Ectodermal cell (in vitro differentiated cells): ENCODE results near the gene KCNK10.

Source experiments
- H3K27ac ChIP-seq: 2 replicates; pipeline ENCODE4 v1.7.0; 2013; ENCODE audit warnings: mild to moderate bottlenecking, low read depth, low read length; ENCODE audit not compliant: insufficient read depth, poor library complexity, severe bottlenecking
- H3K27me3 ChIP-seq: 2 replicates; pipeline ENCODE4 v1.7.0; 2013; ENCODE audit warnings: mild to moderate bottlenecking, low read length; ENCODE audit not compliant: insufficient read depth, control insufficient read depth, poor library complexity, severe bottlenecking
- H3K36me3 ChIP-seq: one replicate; pipeline ENCODE4 v1.7.0; 2013; ENCODE audit warnings: low read length; ENCODE audit not compliant: control insufficient read depth, insufficient read depth
- H3K4me1 ChIP-seq: one replicate; pipeline ENCODE4 v1.7.0; 2013; ENCODE audit warnings: low read length; ENCODE audit not compliant: control insufficient read depth, insufficient read depth
- H3K4me3 ChIP-seq: 2 replicates; pipeline ENCODE4 v1.7.0; 2013; ENCODE audit warnings: low read depth, low read length, control low read depth; ENCODE audit not compliant: insufficient read depth
- H3K9me3 ChIP-seq: 2 replicates; pipeline ENCODE4 v1.7.0; 2013; ENCODE audit warnings: mild to moderate bottlenecking, low read length, moderate library complexity; ENCODE audit not compliant: control insufficient read depth
- WGBS, 2 experiments: methylation state at CpG; one replicate each; pipeline ENCODE4 v1.1.7; 2013; ENCODE audit warnings: missing lambda C conversion rate in 2 of 2; 5-methylcytosine and 5-hydroxymethylcytosine counted together

Gene KCNK10

DNA sequence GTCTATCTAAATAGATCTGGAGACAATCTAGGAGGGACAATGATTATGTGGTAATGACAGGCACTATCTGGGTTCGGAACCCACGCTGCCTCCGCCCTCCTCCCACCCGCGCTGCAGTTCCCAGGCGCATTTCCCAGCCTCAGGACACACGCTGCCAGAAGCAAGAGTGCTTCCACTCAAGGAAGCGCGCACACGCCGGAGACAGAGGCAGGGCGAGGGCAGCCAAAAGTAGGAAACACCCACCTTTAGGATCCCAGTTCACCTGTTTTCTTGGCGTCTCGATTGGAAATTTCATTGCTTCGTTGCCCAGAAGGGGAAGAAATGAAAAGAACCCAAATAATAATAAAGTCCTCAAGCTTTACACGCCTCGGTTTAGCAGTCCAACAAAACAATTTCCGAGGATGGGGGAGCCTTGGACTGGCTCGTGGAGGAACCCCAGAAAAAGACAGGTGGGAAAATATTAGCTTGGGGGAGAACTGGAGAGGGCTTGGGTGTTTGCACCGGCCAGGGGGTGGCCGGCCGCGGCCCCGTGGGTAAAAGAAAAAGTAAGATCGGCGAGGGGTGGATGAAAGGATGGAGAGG, 474 bp downstream of the KCNK10 start:
- H3K9me3 ChIP-seq = no peaks in the 10 kb centered on the region
- peaks cover 61% of the 10 kb centered on the region for H3K27me3 ChIP-seq
- H3K36me3 ChIP-seq = no peaks in the 10 kb centered on the region
- WGBS, 2 experiments = 5 to 7% methylated on average over 26 of the region's 26 CpGs
- peaks cover 35% of the 10 kb centered on the region for H3K4me1 ChIP-seq
- H3K4me3 ChIP-seq = peak overlapping the region; percentile 74
- no peak overlapping the region for H3K27ac ChIP-seq

DNA sequence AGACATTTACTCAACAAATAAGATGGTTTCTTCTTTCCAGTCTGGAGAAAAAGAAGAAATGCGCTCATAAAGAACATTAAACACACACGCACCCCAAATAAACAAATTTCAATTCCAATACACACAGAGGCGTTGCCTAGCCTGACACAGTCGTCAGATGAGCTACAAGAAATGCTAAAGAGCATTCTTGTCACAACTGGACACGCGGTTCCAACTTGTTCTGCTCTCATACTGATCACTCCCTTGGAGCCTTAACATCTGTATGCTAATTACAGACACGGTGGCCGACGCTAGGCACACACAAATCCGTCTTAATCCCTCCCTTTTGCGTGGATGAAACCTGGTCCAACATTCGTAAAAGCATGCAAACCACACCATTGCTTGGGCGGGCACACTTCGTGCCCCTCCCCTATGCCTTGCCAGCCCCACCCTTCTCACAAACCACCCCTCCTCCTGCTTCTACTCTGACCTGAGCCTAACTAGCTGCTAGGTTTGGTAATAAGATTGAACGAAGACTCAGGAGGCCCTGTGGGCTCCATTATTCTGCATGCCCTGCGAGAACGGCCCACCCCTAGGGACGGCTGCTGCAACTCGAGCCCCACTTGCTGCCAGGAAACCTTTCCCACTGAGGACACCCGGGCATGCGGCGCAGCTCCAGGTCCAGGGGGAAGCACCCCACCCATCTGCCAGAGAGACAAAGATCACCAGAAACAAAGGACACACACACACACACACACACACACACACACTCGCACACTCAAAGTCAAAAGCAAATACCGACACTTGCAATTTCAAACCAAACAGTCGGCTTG, 1.2 kb downstream of the KCNK10 start:
- H3K4me3 ChIP-seq = peak overlapping the region; percentile 74
- 31 to 32% methylated on average over 25 of the region's 25 CpGs for WGBS, 2 experiments
- peaks cover 35% of the 10 kb centered on the region for H3K4me1 ChIP-seq
- H3K9me3 ChIP-seq = no peaks in the 10 kb centered on the region
- H3K27ac ChIP-seq = no peak overlapping the region
- no peaks in the 10 kb centered on the region for H3K36me3 ChIP-seq
- peaks cover 54% of the 10 kb centered on the region for H3K27me3 ChIP-seq

DNA sequence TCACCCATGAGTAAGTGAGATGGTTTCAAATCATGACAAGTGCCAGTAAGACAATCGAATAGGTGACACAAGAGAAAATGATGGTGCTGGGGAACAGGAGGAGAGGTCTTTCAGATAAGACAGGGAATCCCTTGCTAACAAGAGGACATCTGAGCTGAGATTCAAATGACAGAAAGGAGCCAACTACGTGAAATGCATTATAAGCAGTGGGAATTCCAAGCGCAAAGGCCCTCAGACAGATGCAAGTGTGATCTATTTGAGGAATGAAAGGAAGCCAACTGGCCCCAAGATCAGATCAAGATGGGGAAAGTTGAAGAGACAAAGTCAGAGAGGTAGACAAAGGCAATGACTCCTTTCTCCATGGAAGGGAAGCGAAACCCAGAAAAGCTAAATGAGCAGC, 4.7 kb downstream of the KCNK10 start:
- H3K4me1 ChIP-seq = peaks cover 24% of the 10 kb centered on the region
- H3K36me3 ChIP-seq = peaks cover 15% of the 10 kb centered on the region
- H3K9me3 ChIP-seq = no peaks in the 10 kb centered on the region
- H3K4me3 ChIP-seq = no peak overlapping the region
- WGBS, 2 experiments = 90 to 92% methylated on average over 4 of the region's 4 CpGs
- no peak overlapping the region for H3K27ac ChIP-seq
- peaks cover 21% of the 10 kb centered on the region for H3K27me3 ChIP-seq

DNA sequence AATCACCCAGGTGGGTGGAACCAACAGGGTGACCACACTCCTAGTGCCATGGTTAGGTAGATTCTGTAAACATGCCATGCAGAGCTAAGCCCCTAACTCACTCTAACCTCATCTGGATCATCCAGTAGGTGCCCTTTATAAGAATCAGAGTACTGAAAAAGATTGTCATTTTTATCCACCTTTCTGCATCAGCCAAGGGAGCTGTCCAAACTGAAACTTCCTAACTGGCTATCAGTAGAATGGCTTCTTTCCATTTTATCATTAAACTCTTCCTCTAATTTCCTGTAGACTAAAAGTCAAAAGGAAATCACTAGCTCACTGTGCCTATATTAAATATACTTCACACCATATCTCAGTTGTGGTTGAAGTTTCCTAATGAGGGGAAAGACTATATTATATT, 6.5 kb downstream of the KCNK10 start:
- Histone ChIP-seq H3K4me1 (peaks cover 40% of the 10 kb centered on the region), H3K27ac (no peak overlapping the region), H3K27me3 (peaks cover 11% of the 10 kb centered on the region), H3K36me3 (peaks cover 17% of the 10 kb centered on the region), H3K9me3 (no peaks in the 10 kb centered on the region), H3K4me3 (no peak overlapping the region)

DNA sequence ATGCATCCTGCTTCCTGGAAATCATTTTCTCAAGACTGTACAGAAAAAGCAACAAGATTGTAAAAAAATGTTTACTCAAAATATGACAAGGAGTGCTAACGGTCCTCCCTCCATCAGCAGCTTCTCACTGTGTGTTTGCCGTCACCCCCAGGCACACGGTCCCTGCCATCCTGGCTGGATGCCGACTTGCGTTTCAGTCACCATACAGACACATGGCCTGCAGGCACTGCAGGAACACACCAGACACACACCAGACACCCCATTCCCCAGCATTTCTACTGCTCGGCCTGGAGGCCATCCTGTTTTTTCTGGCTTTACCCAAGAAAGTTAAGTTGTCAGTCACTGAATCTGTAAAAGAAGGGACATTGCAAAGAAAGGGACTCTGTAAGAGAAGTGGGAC, 10.8 kb downstream of the KCNK10 start:
- Histone ChIP-seq H3K27me3 (no peaks in the 10 kb centered on the region), H3K9me3 (no peaks in the 10 kb centered on the region), H3K36me3 (peaks cover 17% of the 10 kb centered on the region), H3K4me1 (peaks cover 31% of the 10 kb centered on the region), H3K4me3 (no peak overlapping the region), H3K27ac (peak overlapping the region; percentile 82)
- 82 to 85% methylated on average over 6 of the region's 6 CpGs for WGBS, 2 experiments

DNA sequence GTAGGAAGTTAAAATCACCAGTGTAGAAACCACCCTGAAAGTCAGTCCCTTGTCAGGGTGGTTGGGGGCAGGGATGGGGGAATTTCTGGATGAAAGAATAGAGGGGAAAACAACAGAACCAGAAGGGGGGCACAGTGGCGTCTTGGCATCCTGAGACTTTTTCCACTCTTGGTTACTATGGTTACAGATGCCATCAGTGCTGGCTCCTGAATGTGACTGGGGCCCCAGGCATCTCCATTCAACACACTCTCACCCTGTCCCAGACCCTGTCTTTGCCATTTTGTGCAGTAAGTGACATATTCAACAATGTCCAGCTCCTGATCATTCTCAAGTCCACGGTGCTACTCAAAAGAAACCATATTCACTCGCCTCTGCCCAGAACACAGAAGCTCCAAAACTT, 11.3 kb downstream of the KCNK10 start:
- Histone ChIP-seq H3K27me3 (no peaks in the 10 kb centered on the region), H3K9me3 (no peaks in the 10 kb centered on the region), H3K4me3 (no peak overlapping the region), H3K27ac (peak overlapping the region; percentile 82), H3K36me3 (peaks cover 17% of the 10 kb centered on the region), H3K4me1 (peaks cover 31% of the 10 kb centered on the region)
- 58 to 67% methylated on average over 3 of the region's 3 CpGs for WGBS, 2 experiments

DNA sequence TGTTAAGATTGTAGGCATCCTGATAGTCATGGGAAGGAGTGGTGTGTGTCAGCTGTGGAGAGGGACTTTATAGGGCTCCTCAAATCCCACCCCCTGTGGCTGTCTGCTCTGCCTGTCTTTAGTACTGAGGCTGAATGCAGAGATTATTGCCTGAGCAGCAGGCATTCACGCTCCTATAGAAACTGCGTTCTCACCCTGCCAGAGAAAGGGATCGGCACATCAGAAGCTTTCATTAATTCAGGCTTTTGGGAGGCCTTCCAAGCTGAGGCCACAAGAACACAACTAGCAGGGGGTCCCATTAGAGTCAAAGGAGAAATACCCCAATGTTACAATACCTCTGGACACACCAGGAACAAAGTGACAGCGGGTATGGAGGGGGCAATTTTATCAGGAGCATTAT, 12.6 kb downstream of the KCNK10 start:
- peaks cover 17% of the 10 kb centered on the region for H3K36me3 ChIP-seq
- no peak overlapping the region for H3K4me3 ChIP-seq
- peak overlapping the region; percentile 82 for H3K27ac ChIP-seq
- 6 to 9% methylated on average over 4 of the region's 4 CpGs for WGBS, 2 experiments
- no peaks in the 10 kb centered on the region for H3K9me3 ChIP-seq
- H3K4me1 ChIP-seq = peaks cover 27% of the 10 kb centered on the region
- no peaks in the 10 kb centered on the region for H3K27me3 ChIP-seq

DNA sequence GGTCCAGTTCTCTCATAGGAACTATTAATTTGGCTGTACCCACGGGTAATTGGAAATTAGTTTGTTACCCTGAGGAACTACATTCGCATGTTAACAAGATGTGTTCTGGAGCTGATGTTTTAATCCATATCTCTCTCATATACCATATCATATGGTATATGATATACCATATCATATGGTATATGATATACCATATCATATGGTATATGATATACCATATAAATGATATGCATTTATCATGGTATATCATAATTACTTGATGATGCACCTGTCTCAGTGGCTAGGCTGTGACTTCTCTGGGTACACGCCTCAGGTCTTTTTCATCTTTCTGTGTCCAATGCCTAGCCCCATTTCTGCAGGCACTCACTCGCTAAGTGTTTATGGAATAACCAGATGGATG, 13.0 kb downstream of the KCNK10 start:
- WGBS, 2 experiments = 83 to 87% methylated on average over 4 of the region's 4 CpGs
- Histone ChIP-seq H3K36me3 (peaks cover 17% of the 10 kb centered on the region), H3K27me3 (no peaks in the 10 kb centered on the region), H3K4me3 (no peak overlapping the region), H3K9me3 (no peaks in the 10 kb centered on the region), H3K4me1 (peaks cover 27% of the 10 kb centered on the region), H3K27ac (peak overlapping the region; percentile 76)

DNA sequence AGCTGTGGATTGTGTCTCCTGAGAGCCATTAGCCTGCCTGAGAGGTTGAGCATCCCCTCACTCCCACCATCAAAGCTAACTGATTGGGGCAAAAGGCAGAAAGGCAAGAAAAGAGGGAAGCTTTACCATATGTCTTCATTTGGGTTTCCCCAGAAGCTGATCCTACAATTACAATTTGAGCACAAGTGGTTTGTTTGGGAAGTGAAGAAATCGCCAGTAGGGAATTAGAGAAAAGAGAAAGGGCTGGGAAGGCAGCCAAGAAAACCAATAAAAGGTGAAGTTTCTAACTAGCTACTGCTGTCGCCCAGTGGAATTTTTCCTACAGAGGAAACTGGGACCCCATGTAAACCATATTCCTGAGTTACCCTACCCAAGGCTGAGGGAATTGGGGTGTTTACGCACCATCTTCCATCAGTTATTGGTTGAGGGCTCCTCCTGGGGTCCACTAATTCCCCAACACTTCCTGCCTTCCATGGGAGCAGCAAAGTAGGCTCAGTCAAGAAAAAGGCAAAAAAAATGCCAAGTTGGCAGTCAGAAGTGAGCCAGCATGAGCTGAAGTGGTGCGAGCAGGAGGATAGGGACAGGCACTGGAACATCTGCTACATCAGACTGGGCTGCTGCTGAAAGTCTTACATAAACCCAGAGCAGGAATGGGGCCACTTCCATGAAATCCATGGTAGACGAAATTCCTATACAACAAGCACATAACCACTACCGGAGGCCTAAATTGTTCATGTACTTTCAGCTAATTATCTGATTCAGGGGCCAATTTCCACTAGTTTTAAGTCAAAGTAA, 17.3 kb downstream of the KCNK10 start:
- WGBS, 2 experiments = 93% methylated on average over 6 of the region's 6 CpGs
- Histone ChIP-seq H3K4me3 (no peak overlapping the region), H3K9me3 (no peaks in the 10 kb centered on the region), H3K27ac (no peak overlapping the region), H3K27me3 (no peaks in the 10 kb centered on the region), H3K4me1 (peaks cover 6% of the 10 kb centered on the region), H3K36me3 (no peaks in the 10 kb centered on the region)

DNA sequence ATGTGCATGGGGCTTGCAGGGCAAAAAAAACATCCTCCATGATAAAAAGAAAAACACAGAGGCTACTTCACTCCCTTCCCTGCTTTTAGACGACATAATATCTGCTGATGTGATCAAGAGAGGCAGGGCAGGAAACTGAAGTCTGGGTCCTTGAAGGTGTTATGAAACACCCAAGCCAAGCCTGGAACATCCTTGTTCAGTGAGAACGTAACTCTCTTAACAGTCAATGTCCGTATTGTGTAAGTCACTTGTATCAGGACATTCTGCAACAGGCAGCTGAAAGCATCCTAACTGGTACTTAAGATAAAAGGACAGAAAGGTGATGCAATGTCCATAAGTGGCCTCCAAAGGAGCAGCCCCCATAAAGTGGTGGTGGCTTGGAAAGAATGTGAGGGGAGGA, 20.0 kb downstream of the KCNK10 start:
- Histone ChIP-seq H3K4me3 (no peak overlapping the region), H3K36me3 (no peaks in the 10 kb centered on the region)
- 97% methylated on average over 3 of the region's 3 CpGs for WGBS, 2 experiments

More for the DNA sequence above, 20.0 kb downstream of the KCNK10 start:
- Histone ChIP-seq H3K27me3 (no peaks in the 10 kb centered on the region), H3K27ac (no peak overlapping the region), H3K9me3 (no peaks in the 10 kb centered on the region), H3K4me1 (peaks cover 3% of the 10 kb centered on the region)
